ENCODE results near the gene ONECUT1.

GRCh38 chr15:52808441-52808840, 18.3 kb upstream of the ONECUT1 start:
- TF ChIP-seq, protein P1, sequence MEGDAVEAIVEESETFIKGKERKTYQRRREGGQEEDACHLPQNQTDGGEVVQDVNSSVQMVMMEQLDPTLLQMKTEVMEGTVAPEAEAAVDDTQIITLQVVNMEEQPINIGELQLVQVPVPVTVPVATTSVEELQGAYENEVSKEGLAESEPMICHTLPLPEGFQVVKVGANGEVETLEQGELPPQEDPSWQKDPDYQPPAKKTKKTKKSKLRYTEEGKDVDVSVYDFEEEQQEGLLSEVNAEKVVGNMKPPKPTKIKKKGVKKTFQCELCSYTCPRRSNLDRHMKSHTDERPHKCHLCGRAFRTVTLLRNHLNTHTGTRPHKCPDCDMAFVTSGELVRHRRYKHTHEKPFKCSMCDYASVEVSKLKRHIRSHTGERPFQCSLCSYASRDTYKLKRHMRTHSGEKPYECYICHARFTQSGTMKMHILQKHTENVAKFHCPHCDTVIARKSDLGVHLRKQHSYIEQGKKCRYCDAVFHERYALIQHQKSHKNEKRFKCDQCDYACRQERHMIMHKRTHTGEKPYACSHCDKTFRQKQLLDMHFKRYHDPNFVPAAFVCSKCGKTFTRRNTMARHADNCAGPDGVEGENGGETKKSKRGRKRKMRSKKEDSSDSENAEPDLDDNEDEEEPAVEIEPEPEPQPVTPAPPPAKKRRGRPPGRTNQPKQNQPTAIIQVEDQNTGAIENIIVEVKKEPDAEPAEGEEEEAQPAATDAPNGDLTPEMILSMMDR (IDR thresholded peaks at IDR 0.05), result no peak
- TF ChIP-seq FOSL2 (IDR thresholded peaks at IDR 0.05), result no peak
- TF ChIP-seq FOSL2 (CRISPR knock-in tag; IDR thresholded peaks at IDR 0.05), result no peak
